ENCODE measurements around the gene HLF. TPM values are rescaled to one million over a fixed set of nuclear protein-coding genes. Genes with fewer than 3 reads are reported as not detected.

The HLF gene
- polyA plus RNA-seq, 4 donors: 0.31 to 2.3 (median 0.61) TPM

GRCh38 chr17:55238931-55239297, 25.8 kb upstream of the HLF start:
- peaks cover 0 to 5% (median 0%) of the 10 kb centered on the region in 3 donors for H3K4me1 ChIP-seq (ENCODE audit: control insufficient read depth in 3 of 3, insufficient read depth in 2 of 3, low read depth in 1 of 3, low read length in 2 of 3)
- H3K27me3 ChIP-seq (ENCODE audit: control insufficient read depth in 3 of 3, insufficient read depth in 3 of 3, low read length in 3 of 3): peaks cover 0 to 3% (median 0%) of the 10 kb centered on the region in 3 donors
- no peaks in the 10 kb centered on the region for H3K9me3 ChIP-seq (ENCODE audit: control insufficient read depth in 2 of 2, insufficient read depth in 1 of 2, low read depth in 1 of 2, low read length in 1 of 2)
- H3K36me3 ChIP-seq (ENCODE audit: control insufficient read depth in 3 of 3, insufficient read depth in 2 of 3, low read depth in 1 of 3, low read length in 3 of 3): no peaks in the 10 kb centered on the region
- H3K4me3 ChIP-seq (ENCODE audit: low read depth in 1 of 3, low read length in 3 of 3): peak overlapping the region in 2 of 3 donors; percentile 43 to 54
- FAIRE-seq (no peak), DNase-seq (no peak)
- 0 to 2% (median 1%) methylated on average over 4 of the region's 4 CpGs for WGBS, 3 donors
- H3K27ac ChIP-seq (ENCODE audit: low read depth in 1 of 3, low read length in 2 of 3): peak overlapping the region; percentile 6 to 77 (median 43)

DNA sequence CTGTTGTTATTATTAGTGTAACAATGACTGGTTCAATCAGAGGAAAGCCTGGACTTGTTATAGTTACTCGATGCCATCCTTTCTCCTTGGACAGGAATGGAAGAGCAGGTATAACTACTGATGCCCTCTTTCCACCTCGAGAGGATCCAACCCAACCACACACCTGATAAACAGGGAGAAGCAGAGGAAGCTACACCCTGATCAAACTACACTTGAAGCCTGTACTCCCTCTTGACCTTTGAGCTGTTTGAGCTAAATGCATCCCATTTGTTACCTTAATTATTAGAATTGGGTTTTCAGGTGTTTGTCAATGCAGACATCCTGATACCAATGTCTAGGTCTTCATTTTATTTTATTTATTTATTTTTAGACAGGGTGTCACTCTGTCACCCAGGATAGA, 23.7 kb upstream of the HLF start:
- H3K4me1 ChIP-seq (ENCODE audit: control insufficient read depth in 3 of 3, insufficient read depth in 2 of 3, low read depth in 1 of 3, low read length in 2 of 3): peaks cover 0 to 5% (median 0%) of the 10 kb centered on the region in 3 donors
- no peaks in the 10 kb centered on the region for H3K9me3 ChIP-seq (ENCODE audit: control insufficient read depth in 2 of 2, insufficient read depth in 1 of 2, low read depth in 1 of 2, low read length in 1 of 2)
- no peaks in the 10 kb centered on the region for H3K36me3 ChIP-seq (ENCODE audit: control insufficient read depth in 3 of 3, insufficient read depth in 2 of 3, low read depth in 1 of 3, low read length in 3 of 3)
- H3K27ac ChIP-seq (ENCODE audit: low read depth in 1 of 3, low read length in 2 of 3): no peak overlapping the region
- DNase-seq (no peak), FAIRE-seq (no peak)
- peaks cover 0 to 10% (median 2%) of the 10 kb centered on the region in 3 donors for H3K27me3 ChIP-seq (ENCODE audit: control insufficient read depth in 3 of 3, insufficient read depth in 3 of 3, low read length in 3 of 3)
- WGBS, 3 donors: 56 to 77% (median 63%) methylated on average over 2 of the region's 2 CpGs
- no peak overlapping the region for H3K4me3 ChIP-seq (ENCODE audit: low read depth in 1 of 3, low read length in 3 of 3)

- peaks cover 0 to under 1% of the 10 kb centered on the region in 2 donors for H3K9me3 ChIP-seq (ENCODE audit: control insufficient read depth in 2 of 2, insufficient read depth in 1 of 2, low read depth in 1 of 2, low read length in 1 of 2)
- H3K4me3 ChIP-seq (ENCODE audit: low read depth in 1 of 3, low read length in 3 of 3): no peak overlapping the region
- WGBS, 3 donors: 81 to 92% (median 91%) methylated on average over 2 of the region's 2 CpGs
- FAIRE-seq: no peak
- H3K27ac ChIP-seq (ENCODE audit: low read depth in 1 of 3, low read length in 2 of 3): no peak overlapping the region
- H3K36me3 ChIP-seq (ENCODE audit: control insufficient read depth in 3 of 3, insufficient read depth in 2 of 3, low read depth in 1 of 3, low read length in 3 of 3): no peaks in the 10 kb centered on the region
- peaks cover 0 to 12% (median 2%) of the 10 kb centered on the region in 3 donors for H3K27me3 ChIP-seq (ENCODE audit: control insufficient read depth in 3 of 3, insufficient read depth in 3 of 3, low read length in 3 of 3)
- peaks cover 0 to 5% (median 0%) of the 10 kb centered on the region in 3 donors for H3K4me1 ChIP-seq (ENCODE audit: control insufficient read depth in 3 of 3, insufficient read depth in 2 of 3, low read depth in 1 of 3, low read length in 2 of 3)
- no peak for DNase-seq
These were observed 22.3 kb upstream of the HLF start for GRCh38 chr17:55242476-55242875.

DNA sequence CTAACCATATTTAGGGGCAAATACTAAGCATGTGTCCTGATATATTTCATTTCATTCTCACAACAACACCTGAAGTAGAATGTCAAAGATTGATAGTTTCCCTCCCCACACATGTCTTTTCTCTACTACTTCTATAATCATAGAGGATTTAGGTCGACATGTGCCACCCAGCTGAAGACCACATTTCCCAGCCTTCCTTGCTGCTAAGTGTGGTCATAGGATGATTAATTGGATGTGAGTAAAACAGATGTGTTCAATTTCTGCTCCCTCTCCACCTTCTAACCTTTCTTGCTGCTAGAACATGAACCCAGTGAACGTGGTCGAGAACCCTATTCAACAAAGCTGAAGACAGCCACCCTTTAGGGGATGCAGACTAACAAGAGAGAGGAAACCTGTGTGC, 18.8 kb upstream of the HLF start:
- 73 to 80% (median 74%) methylated on average over 3 of the region's 3 CpGs for WGBS, 3 donors
- Histone ChIP-seq H3K9me3 (ENCODE audit: control insufficient read depth in 2 of 2, insufficient read depth in 1 of 2, low read depth in 1 of 2, low read length in 1 of 2) (peaks cover 0 to 5% of the 10 kb centered on the region in 2 donors), H3K36me3 (ENCODE audit: control insufficient read depth in 3 of 3, insufficient read depth in 2 of 3, low read depth in 1 of 3, low read length in 3 of 3) (no peaks in the 10 kb centered on the region), H3K4me1 (ENCODE audit: control insufficient read depth in 3 of 3, insufficient read depth in 2 of 3, low read depth in 1 of 3, low read length in 2 of 3) (no peaks in the 10 kb centered on the region), H3K27me3 (ENCODE audit: control insufficient read depth in 3 of 3, insufficient read depth in 3 of 3, low read length in 3 of 3) (peaks cover 0 to 12% (median 2%) of the 10 kb centered on the region in 3 donors), H3K4me3 (ENCODE audit: low read depth in 1 of 3, low read length in 3 of 3) (no peak overlapping the region), H3K27ac (ENCODE audit: low read depth in 1 of 3, low read length in 2 of 3) (no peak overlapping the region)
- DNase-seq: no peak
- FAIRE-seq: no peak

- peaks cover 0 to 5% of the 10 kb centered on the region in 2 donors for H3K9me3 ChIP-seq (ENCODE audit: control insufficient read depth in 2 of 2, insufficient read depth in 1 of 2, low read depth in 1 of 2, low read length in 1 of 2)
- H3K36me3 ChIP-seq (ENCODE audit: control insufficient read depth in 3 of 3, insufficient read depth in 2 of 3, low read depth in 1 of 3, low read length in 3 of 3): no peaks in the 10 kb centered on the region
- DNase-seq (no peak), FAIRE-seq (no peak)
- 68 to 80% (median 77%) methylated on average over 1 of the region's 1 CpG for WGBS, 3 donors
- H3K27ac ChIP-seq (ENCODE audit: low read depth in 1 of 3, low read length in 2 of 3): no peak overlapping the region
- H3K4me3 ChIP-seq (ENCODE audit: low read depth in 1 of 3, low read length in 3 of 3): no peak overlapping the region
- H3K27me3 ChIP-seq (ENCODE audit: control insufficient read depth in 3 of 3, insufficient read depth in 3 of 3, low read length in 3 of 3): peaks cover 0 to 12% (median 2%) of the 10 kb centered on the region in 3 donors
- no peaks in the 10 kb centered on the region for H3K4me1 ChIP-seq (ENCODE audit: control insufficient read depth in 3 of 3, insufficient read depth in 2 of 3, low read depth in 1 of 3, low read length in 2 of 3)
These were observed 18.2 kb upstream of the HLF start for GRCh38 chr17:55246583-55246982.

DNA sequence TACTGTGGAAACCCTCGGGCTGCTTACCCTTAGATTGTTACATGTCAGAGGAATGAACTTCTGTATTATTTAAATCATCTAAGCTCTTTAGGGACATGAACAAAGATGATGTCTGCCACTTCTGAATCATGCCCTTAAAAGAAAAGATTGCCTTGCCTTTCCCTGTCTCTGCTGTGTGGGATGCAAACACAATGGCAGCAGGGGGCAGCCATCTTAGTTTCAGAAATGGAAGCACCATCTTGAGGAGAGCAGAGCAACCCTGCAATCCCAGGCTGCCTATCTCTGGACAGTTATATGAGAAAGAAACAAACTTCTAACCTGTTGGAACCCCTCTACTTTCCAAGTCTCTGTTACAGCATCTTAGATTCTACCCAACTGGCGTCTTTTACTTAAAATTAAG, 16.7 kb upstream of the HLF start:
- Histone ChIP-seq H3K4me1 (ENCODE audit: control insufficient read depth in 3 of 3, insufficient read depth in 2 of 3, low read depth in 1 of 3, low read length in 2 of 3) (no peaks in the 10 kb centered on the region), H3K36me3 (ENCODE audit: control insufficient read depth in 3 of 3, insufficient read depth in 2 of 3, low read depth in 1 of 3, low read length in 3 of 3) (no peaks in the 10 kb centered on the region), H3K9me3 (ENCODE audit: control insufficient read depth in 2 of 2, insufficient read depth in 1 of 2, low read depth in 1 of 2, low read length in 1 of 2) (peaks cover 0 to 5% of the 10 kb centered on the region in 2 donors), H3K27ac (ENCODE audit: low read depth in 1 of 3, low read length in 2 of 3) (no peak overlapping the region), H3K27me3 (ENCODE audit: control insufficient read depth in 3 of 3, insufficient read depth in 3 of 3, low read length in 3 of 3) (peaks cover 0 to 12% (median 2%) of the 10 kb centered on the region in 3 donors), H3K4me3 (ENCODE audit: low read depth in 1 of 3, low read length in 3 of 3) (no peak overlapping the region)
- no peak for FAIRE-seq
- WGBS, 3 donors: 80 to 82% (median 82%) methylated on average over 2 of the region's 2 CpGs
- DNase-seq: no peak

DNA sequence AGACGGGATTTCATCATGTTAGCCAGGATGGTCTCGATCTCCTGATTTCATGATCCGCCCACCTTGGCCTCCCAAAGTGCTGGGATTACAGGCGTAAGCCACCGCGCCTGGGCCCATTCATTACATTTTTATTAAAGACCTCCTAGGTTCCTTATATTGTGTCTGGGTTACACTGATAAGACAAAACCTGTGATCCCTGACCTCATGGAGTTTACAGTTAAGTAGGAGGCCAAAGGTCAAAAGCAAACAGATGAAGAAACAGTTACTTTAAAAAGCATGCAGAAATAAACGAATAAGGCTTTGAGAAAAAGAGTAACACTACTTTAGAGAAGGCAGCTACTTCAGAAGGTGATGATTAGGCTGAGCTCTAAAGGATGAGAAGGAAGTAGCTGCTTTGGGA, 14.9 kb upstream of the HLF start:
- DNase-seq (no peak), FAIRE-seq (no peak)
- 92 to 96% (median 92%) methylated on average over 7 of the region's 7 CpGs for WGBS, 3 donors
- no peaks in the 10 kb centered on the region for H3K36me3 ChIP-seq (ENCODE audit: control insufficient read depth in 3 of 3, insufficient read depth in 2 of 3, low read depth in 1 of 3, low read length in 3 of 3)
- H3K4me1 ChIP-seq (ENCODE audit: control insufficient read depth in 3 of 3, insufficient read depth in 2 of 3, low read depth in 1 of 3, low read length in 2 of 3): no peaks in the 10 kb centered on the region
- H3K27ac ChIP-seq (ENCODE audit: low read depth in 1 of 3, low read length in 2 of 3): no peak overlapping the region
- no peak overlapping the region for H3K4me3 ChIP-seq (ENCODE audit: low read depth in 1 of 3, low read length in 3 of 3)
- H3K27me3 ChIP-seq (ENCODE audit: control insufficient read depth in 3 of 3, insufficient read depth in 3 of 3, low read length in 3 of 3): peaks cover 0 to 4% (median 0%) of the 10 kb centered on the region in 3 donors
- peaks cover 0 to 5% of the 10 kb centered on the region in 2 donors for H3K9me3 ChIP-seq (ENCODE audit: control insufficient read depth in 2 of 2, insufficient read depth in 1 of 2, low read depth in 1 of 2, low read length in 1 of 2)

DNA sequence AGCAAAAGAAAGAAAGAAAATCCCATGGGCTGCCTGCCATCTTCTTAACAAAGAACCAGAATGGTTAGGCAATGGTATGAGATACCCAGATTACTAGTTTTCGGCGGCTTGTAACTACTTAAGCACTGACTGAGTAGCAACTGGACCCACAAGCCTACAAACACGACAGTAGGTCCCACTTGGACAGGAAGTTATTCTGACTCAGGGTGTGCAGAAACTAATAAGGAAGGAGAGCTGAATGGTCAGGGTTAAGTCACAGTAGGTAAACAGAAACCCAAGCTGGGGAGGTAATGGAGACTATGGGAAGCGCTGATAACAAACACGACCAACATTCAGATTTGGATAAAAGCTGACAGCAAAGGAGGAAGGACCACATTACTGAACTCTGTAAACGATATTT, 10.4 kb upstream of the HLF start:
- no peaks in the 10 kb centered on the region for H3K4me1 ChIP-seq (ENCODE audit: control insufficient read depth in 3 of 3, insufficient read depth in 2 of 3, low read depth in 1 of 3, low read length in 2 of 3)
- no peaks in the 10 kb centered on the region for H3K36me3 ChIP-seq (ENCODE audit: control insufficient read depth in 3 of 3, insufficient read depth in 2 of 3, low read depth in 1 of 3, low read length in 3 of 3)
- no peak overlapping the region for H3K4me3 ChIP-seq (ENCODE audit: low read depth in 1 of 3, low read length in 3 of 3)
- H3K27ac ChIP-seq (ENCODE audit: low read depth in 1 of 3, low read length in 2 of 3): no peak overlapping the region
- H3K27me3 ChIP-seq (ENCODE audit: control insufficient read depth in 3 of 3, insufficient read depth in 3 of 3, low read length in 3 of 3): peaks cover 0 to 2% (median 0%) of the 10 kb centered on the region in 3 donors
- FAIRE-seq: no peak
- 62 to 79% (median 70%) methylated on average over 6 of the region's 6 CpGs for WGBS, 3 donors
- DNase-seq: no peak
- no peaks in the 10 kb centered on the region for H3K9me3 ChIP-seq (ENCODE audit: control insufficient read depth in 2 of 2, insufficient read depth in 1 of 2, low read depth in 1 of 2, low read length in 1 of 2)

GRCh38 chr17:55258578-55259135, 6.1 kb upstream of the HLF start:
- Histone ChIP-seq H3K4me1 (ENCODE audit: control insufficient read depth in 3 of 3, insufficient read depth in 2 of 3, low read depth in 1 of 3, low read length in 2 of 3) (peaks cover 0 to 3% (median under 1%) of the 10 kb centered on the region in 3 donors), H3K36me3 (ENCODE audit: control insufficient read depth in 3 of 3, insufficient read depth in 2 of 3, low read depth in 1 of 3, low read length in 3 of 3) (no peaks in the 10 kb centered on the region), H3K9me3 (ENCODE audit: control insufficient read depth in 2 of 2, insufficient read depth in 1 of 2, low read depth in 1 of 2, low read length in 1 of 2) (no peaks in the 10 kb centered on the region), H3K27ac (ENCODE audit: low read depth in 1 of 3, low read length in 2 of 3) (no peak overlapping the region), H3K4me3 (ENCODE audit: low read depth in 1 of 3, low read length in 3 of 3) (no peak overlapping the region), H3K27me3 (ENCODE audit: control insufficient read depth in 3 of 3, insufficient read depth in 3 of 3, low read length in 3 of 3) (peaks cover 0 to 23% (median 1%) of the 10 kb centered on the region in 3 donors)
- WGBS, 3 donors: 85 to 89% (median 88%) methylated on average over 3 of the region's 3 CpGs
- FAIRE-seq (no peak), DNase-seq (no peak)
